H9 (cell line): ENCODE results near the gene ZBTB9. TPM values are rescaled to one million over a fixed set of nuclear protein-coding genes. Genes with fewer than 3 reads are reported as not detected.
A peak's percentile ranks its signal among the peaks of the same experiment; 100 is the strongest.

Source experiments
- DNase-seq: peaks from one replicate; pipeline ENCODE4 v3.0.0-alpha.2; 2017
- H2AFZ ChIP-seq: one replicate; pipeline ENCODE4 v1.6.1; 2013; ENCODE audit warnings: mild to moderate bottlenecking, low read length, control low read depth, moderate library complexity
- H2AK5ac ChIP-seq: 2 replicates; pipeline ENCODE4 v1.6.1; 2013; ENCODE audit warnings: low read length, control low read depth, mixed read lengths; ENCODE audit not compliant: insufficient read length
- H2BK120ac ChIP-seq: one replicate; pipeline ENCODE4 v1.6.1; 2013; ENCODE audit warnings: low read depth, mild to moderate bottlenecking, low read length, control low read depth, inconsistent platforms; ENCODE audit not compliant: poor library complexity, severe bottlenecking
- H2BK12ac ChIP-seq: 2 replicates; pipeline ENCODE4 v1.6.1; 2013; ENCODE audit warnings: low read length, control low read depth, mixed read lengths, low read depth; ENCODE audit not compliant: insufficient read length
- H2BK15ac ChIP-seq: 2 replicates; pipeline ENCODE4 v1.6.1; 2013; ENCODE audit warnings: low read depth, low read length, control low read depth
- H2BK20ac ChIP-seq: one replicate; pipeline ENCODE4 v1.6.1; 2013; ENCODE audit warnings: low read depth, mild to moderate bottlenecking, low read length, control low read depth, inconsistent platforms; ENCODE audit not compliant: poor library complexity, severe bottlenecking
- H2BK5ac ChIP-seq: 2 replicates; pipeline ENCODE4 v1.6.1; 2013; ENCODE audit warnings: low read length, control low read depth, mixed read lengths; ENCODE audit not compliant: insufficient read length
- H3K14ac ChIP-seq: 2 replicates; pipeline ENCODE4 v1.6.1; 2013; ENCODE audit warnings: low read length, control low read depth; ENCODE audit not compliant: insufficient read depth
- H3K18ac ChIP-seq: 2 replicates; pipeline ENCODE4 v1.6.1; 2013; ENCODE audit warnings: low read depth, mild to moderate bottlenecking, mixed read lengths, low read length, control low read depth; ENCODE audit not compliant: insufficient read length
- H3K23ac ChIP-seq: 2 replicates; pipeline ENCODE4 v1.6.1; 2013; ENCODE audit warnings: low read length, control low read depth, mixed read lengths, low read depth; ENCODE audit not compliant: insufficient read length
- H3K23me2 ChIP-seq: 2 replicates; pipeline ENCODE4 v1.6.1; 2013; ENCODE audit warnings: low read depth, mild to moderate bottlenecking, mixed read lengths, low read length, control low read depth; ENCODE audit not compliant: insufficient read length, poor library complexity, severe bottlenecking
- H3K27ac ChIP-seq: 2 replicates; pipeline ENCODE4 v1.5.1; 2013; ENCODE audit warnings: low read length, control low read depth, mixed read lengths, low read depth; ENCODE audit not compliant: insufficient read length
- H3K27me3 ChIP-seq: 2 replicates; pipeline ENCODE4 v1.6.1; 2013; ENCODE audit warnings: low read length, control low read depth, inconsistent platforms; ENCODE audit not compliant: insufficient read depth
- H3K4ac ChIP-seq: 2 replicates; pipeline ENCODE4 v1.6.1; 2013; ENCODE audit warnings: low read depth, mild to moderate bottlenecking, control low read depth, inconsistent platforms, low read length, moderate library complexity
- H3K4me1 ChIP-seq: 2 replicates; pipeline ENCODE4 v1.6.1; 2013; ENCODE audit warnings: low read length, control low read depth, inconsistent platforms; ENCODE audit not compliant: insufficient read depth
- H3K4me2 ChIP-seq: 2 replicates; pipeline ENCODE4 v1.6.1; 2013; ENCODE audit warnings: low read length, control low read depth, mixed read lengths; ENCODE audit not compliant: insufficient read length, insufficient read depth
- H3K56ac ChIP-seq: 2 replicates; pipeline ENCODE4 v1.6.1; 2013; ENCODE audit warnings: low read depth, mild to moderate bottlenecking, mixed read lengths, low read length, control low read depth; ENCODE audit not compliant: insufficient read length
- H3K79me1 ChIP-seq: 2 replicates; pipeline ENCODE4 v1.6.1; 2013; ENCODE audit warnings: low read depth, mild to moderate bottlenecking, moderate library complexity, low read length, control low read depth, inconsistent platforms; ENCODE audit not compliant: insufficient read depth, poor library complexity, severe bottlenecking
- H3K79me2 ChIP-seq: 2 replicates; pipeline ENCODE4 v1.6.1; 2013; ENCODE audit warnings: low read length, control low read depth, inconsistent platforms; ENCODE audit not compliant: insufficient read depth
- H3K9ac ChIP-seq: 2 replicates; pipeline ENCODE4 v1.6.1; 2013; ENCODE audit warnings: low read length, control low read depth, mixed read lengths; ENCODE audit not compliant: insufficient read length; ENCODE audit errors: extremely low read depth
- H3K9me3 ChIP-seq: one replicate; pipeline ENCODE4 v1.6.1; 2013; ENCODE audit warnings: low read depth, low read length, inconsistent platforms; ENCODE audit not compliant: control insufficient read depth
- H3T11ph ChIP-seq: one replicate; pipeline ENCODE4 v1.6.1; 2013; ENCODE audit warnings: mild to moderate bottlenecking, low read length, control low read depth, inconsistent platforms
- H4K20me1 ChIP-seq: one replicate; pipeline ENCODE4 v1.6.1; 2013; ENCODE audit not compliant: control insufficient read depth, insufficient read length, insufficient read depth
- H4K5ac ChIP-seq: 2 replicates; pipeline ENCODE4 v1.6.1; 2013; ENCODE audit warnings: low read depth, mild to moderate bottlenecking, mixed read lengths, low read length, control low read depth; ENCODE audit not compliant: insufficient read length
- H4K8ac ChIP-seq: replicated peaks from 2 replicates; pipeline ENCODE4 v1.6.1; 2013; ENCODE audit warnings: low read length, control low read depth, mixed read lengths, low read depth; ENCODE audit not compliant: insufficient read length
- H4K91ac ChIP-seq: 2 replicates; pipeline ENCODE4 v1.6.1; 2013; ENCODE audit warnings: low read depth, mild to moderate bottlenecking, moderate library complexity, mixed read lengths, low read length, control low read depth; ENCODE audit not compliant: insufficient read length
- H3K27ac Mint-ChIP-seq, 3 experiments: 2 replicates in 2 of 3; 3 replicates in 1 of 3; pipeline ENCODE4 v1.8.0; 2020 to 2021; ENCODE audit warnings: mixed read lengths in 3 of 3, mild to moderate bottlenecking in 1 of 3, moderate library complexity in 1 of 3
- H3K27me3 Mint-ChIP-seq: 2 replicates; pipeline ENCODE4 v1.8.0; 2021; ENCODE audit warnings: low read depth, mild to moderate bottlenecking, moderate library complexity, mixed read lengths
- H3K36me3 Mint-ChIP-seq, 3 experiments: 2 replicates in 2 of 3; 3 replicates in 1 of 3; pipeline ENCODE4 v1.8.0; 2020 to 2021; ENCODE audit warnings: low read depth in 3 of 3, mixed read lengths in 3 of 3; ENCODE audit not compliant: insufficient read depth in 1 of 3
- H3K4me1 Mint-ChIP-seq, 2 experiments: 2 replicates each; pipeline ENCODE4 v1.8.0; 2020; ENCODE audit warnings: mixed read lengths in 2 of 2
- H3K4me3 Mint-ChIP-seq, 2 experiments: 2 replicates in 1 of 2; 3 replicates in 1 of 2; pipeline ENCODE4 v1.8.0; 2020 to 2021; ENCODE audit warnings: mild to moderate bottlenecking in 2 of 2, mixed read lengths in 2 of 2, moderate library complexity in 1 of 2
- H3K9me3 Mint-ChIP-seq, 2 experiments: 2 replicates in 1 of 2; 3 replicates in 1 of 2; pipeline ENCODE4 v1.8.0; 2020; ENCODE audit warnings: mild to moderate bottlenecking in 2 of 2, mixed read lengths in 2 of 2, moderate library complexity in 1 of 2
- CTCF ChIP-seq: fragments of 200-600 bp; sonication (generic); conservative IDR thresholded peaks from 3 replicates; pipeline ENCODE4 v1.8.0; 2021; ENCODE audit warnings: antibody characterized with exemption, mild to moderate bottlenecking
- WGBS: extraction: QIAGEN DNeasy Blood & Tissue Kit; methylation state at CpG from one replicate; pipeline ENCODE4 v1.1.7; 2013; ENCODE audit warnings: missing lambda C conversion rate, low lambda C conversion rate, mixed read lengths; ENCODE audit not compliant: insufficient read length; ENCODE audit errors: extremely low coverage; 5-methylcytosine and 5-hydroxymethylcytosine counted together
- total RNA-seq: library from RNA; stranded (reverse); gene quantifications from 2 replicates; pipeline ENCODE4 v1.2.1, GENCODE V29; 2021

Gene ZBTB9
- total RNA-seq, 1 experiment from 2014 or later = 53.1 TPM

GRCh38 chr6:33420491-33421343 lies 33.7 kb upstream of the ZBTB9 start:
- WGBS = 100% methylated on average over 1 of the region's 6 CpGs
- peaks cover 28 to 46% (median 43%) of the 10 kb centered on the region in 3 experiments for H3K36me3 Mint-ChIP-seq

More at GRCh38 chr6:33420491-33421343, 33.7 kb upstream of the ZBTB9 start:
- Histone ChIP-seq H3K14ac (no peak overlapping the region), H4K8ac (no peak overlapping the region), H2BK20ac (no peak overlapping the region), H3K4ac (no peak overlapping the region), H3K9ac (peak overlapping the region; percentile 45), H3K23ac (no peak overlapping the region), H2BK12ac (no peak overlapping the region), H4K91ac (no peak overlapping the region), H3K18ac (no peak overlapping the region), H2BK15ac (no peak overlapping the region), H2AFZ (no peak overlapping the region), H3T11ph (no peak overlapping the region), H4K20me1 (no peaks in the 10 kb centered on the region), H3K9me3 (no peaks in the 10 kb centered on the region), H3K27me3 (no peaks in the 10 kb centered on the region), H3K79me2 (peaks cover 12% of the 10 kb centered on the region; the same call in 1 of the 2 replicates), H3K4me1 (peaks cover 5% of the 10 kb centered on the region), H3K23me2 (peaks cover 25% of the 10 kb centered on the region), H3K4me2 (peak overlapping the region; percentile 67), H2AK5ac (no peak overlapping the region), H3K79me1 (peaks cover 3% of the 10 kb centered on the region), H2BK5ac (no peak overlapping the region), H3K27ac (no peak overlapping the region), H2BK120ac (no peak overlapping the region), H3K56ac (no peak overlapping the region), H4K5ac (no peak overlapping the region)
- Mint-ChIP-seq H3K27ac (peak overlapping the region; percentile 49 to 88 (median 58); a peak in 5 of 7 replicates), H3K4me1 (peaks cover 70 to 74% of the 10 kb centered on the region in 2 experiments), H3K27me3 (peaks cover 1% of the 10 kb centered on the region), H3K9me3 (no peaks in the 10 kb centered on the region; a peak in 1 of 5 replicates), H3K4me3 (peak overlapping the region; percentile 91 to 98)
- TF ChIP-seq CTCF = no peak
- no peak for DNase-seq
